Measurements from ENCODE around the gene CYB561.

CYB561 gene

GRCh38 chr17:63431939-63432804 is 13.9 kb downstream of the CYB561 start:
- no peak for DNase-seq

GRCh38 chr17:63431618-63431938 is 14.5 kb downstream of the CYB561 start:
- DNase-seq = no peak

GRCh38 chr17:63430223-63430622 is 15.9 kb downstream of the CYB561 start:
- no peak for DNase-seq

GRCh38 chr17:63429766-63430165 is 16.3 kb downstream of the CYB561 start:
- DNase-seq = no peak

GRCh38 chr17:63426917-63427308 is 19.2 kb downstream of the CYB561 start:
- DNase-seq = no peak

GRCh38 chr17:63426041-63426916 is 19.8 kb downstream of the CYB561 start:
- no peak for DNase-seq

GRCh38 chr17:63425483-63425882 is 20.6 kb downstream of the CYB561 start:
- DNase-seq = peak; percentile 42

GRCh38 chr17:63423963-63424362 is 22.1 kb downstream of the CYB561 start:
- DNase-seq = no peak

- DNase-seq = no peak
Observed at GRCh38 chr17:63423251-63423950, 22.7 kb downstream of the CYB561 start.

- DNase-seq = no peak
Observed at GRCh38 chr17:63421681-63422645, 24.1 kb downstream of the CYB561 start.

GRCh38 chr17:63420868-63421680 is 25.0 kb downstream of the CYB561 start:
- no peak for DNase-seq

- DNase-seq = no peak
Observed at GRCh38 chr17:63419949-63420867, 25.9 kb downstream of the CYB561 start.

GRCh38 chr17:63419398-63419797 is 26.7 kb downstream of the CYB561 start:
- no peak for DNase-seq

- DNase-seq = no peak
Observed at GRCh38 chr17:63418540-63418939, 27.6 kb downstream of the CYB561 start.

GRCh38 chr17:63414222-63414621 is 31.9 kb downstream of the CYB561 start:
- DNase-seq = no peak

- DNase-seq = no peak
Observed at GRCh38 chr17:63413128-63413527, 33.0 kb downstream of the CYB561 start.

- no peak for DNase-seq
Observed at GRCh38 chr17:63412234-63412633, 33.9 kb downstream of the CYB561 start.

GRCh38 chr17:63407741-63408330 is 38.3 kb downstream of the CYB561 start:
- no peak for DNase-seq

- DNase-seq = peak; percentile 37
Observed at GRCh38 chr17:63406689-63407330, 39.3 kb downstream of the CYB561 start.
